Heart left ventricle (tissue), 16 donors: ENCODE data around the gene TRIM31. TPM values are rescaled to one million over a fixed set of nuclear protein-coding genes. Genes with fewer than 3 reads are reported as not detected.

Experiments
- ATAC-seq, 4 donors: fragments of 200-7000 bp; cut with Tn5 transposase; one replicate each; pipeline ENCODE4 v1.9.1; 2020 to 2022; ENCODE audit warnings: moderate library complexity in 4 of 4, mild to moderate bottlenecking in 3 of 4, moderate number of reproducible peaks in 1 of 4
- DNase-seq, 5 donors: peaks; one replicate each; pipeline ENCODE4 v3.0.0-alpha.2; 2020
- H3K27ac ChIP-seq, 12 donors: fragments of 200-600 bp; sonication (generic) in 4 of 12; one replicate each; pipeline versions ENCODE4 v1.5.0 to v1.8.0; 2016 to 2022; ENCODE audit warnings: mild to moderate bottlenecking in 2 of 12
- H3K27me3 ChIP-seq, 9 donors: fragments of 200-600 bp; sonication (generic) in 2 of 9; one replicate each; pipeline versions ENCODE4 v1.5.1 to v1.8.0; 2016 to 2022; ENCODE audit warnings: mild to moderate bottlenecking in 3 of 9
- H3K36me3 ChIP-seq, 9 donors: fragments of 200-600 bp; sonication (generic) in 2 of 9; one replicate each; pipeline versions ENCODE4 v1.5.0 to v1.8.0; 2018 to 2022; ENCODE audit warnings: mild to moderate bottlenecking in 2 of 9
- H3K4me1 ChIP-seq, 12 donors: fragments of 200-600 bp; sonication (generic) in 4 of 12; one replicate each; pipeline versions ENCODE4 v1.5.0 to v1.8.0; 2016 to 2022; ENCODE audit warnings: mild to moderate bottlenecking in 3 of 12
- H3K4me3 ChIP-seq, 12 donors: fragments of 200-600 bp; sonication (generic) in 4 of 12; one replicate each; pipeline versions ENCODE4 v1.5.0 to v1.8.0; 2017 to 2022; ENCODE audit warnings: mild to moderate bottlenecking in 9 of 12, moderate library complexity in 4 of 12
- H3K9me3 ChIP-seq, 12 donors: fragments of 200-600 bp; sonication (generic) in 4 of 12; one replicate each; pipeline versions ENCODE4 v1.5.0 to v1.8.0; 2016 to 2022; ENCODE audit warnings: mild to moderate bottlenecking in 1 of 12
- CTCF ChIP-seq, 12 donors: fragments of 200-600 bp; sonication (generic) in 4 of 12; IDR thresholded peaks; one replicate each; pipeline versions ENCODE4 v1.5.0 to v1.8.0; 2018 to 2022; ENCODE audit warnings: antibody characterized with exemption in 12 of 12, mild to moderate bottlenecking in 5 of 12
- POLR2A ChIP-seq, 2 donors: fragments of 450-650 bp; IDR thresholded peaks; one replicate each; pipeline ENCODE4 v1.6.1; 2017; ENCODE audit warnings: antibody characterized with exemption in 2 of 2, mild to moderate bottlenecking in 2 of 2, moderate library complexity in 2 of 2
- WGBS, 4 donors: extraction: QIAGEN DNeasy Blood & Tissue Kit in 2 of 4; methylation state at CpG; one replicate each; pipeline versions ENCODE4 v1.1.5 to v1.1.7; 2013 to 2018; 5-methylcytosine and 5-hydroxymethylcytosine counted together
- intact Hi-C, 10 donors: fragments of 100-400 bp; cut with DNase I; formaldehyde crosslinking; loops; one replicate each; pipeline versions ENCODE4 v1.11.1 to v1.14.2; 2022
- polyA plus RNA-seq, 2 donors: library from polyadenylated mRNA; stranded (reverse); fragments of 200-250 nt; gene quantifications; one replicate each; pipeline ENCODE4 v1.2.3, GENCODE V29; 2013
- total RNA-seq, 9 donors: library from RNA; depleted of rRNA in 2 of 9; stranded (reverse); fragments of >200 nt in 2 of 9; fragmentation: NEBNext Ultra II Directional in 3 of 9; extraction: Animal tissue kit (Norgen Biotek cat#: 25700) in 3 of 9; gene quantifications; one replicate each; pipeline versions ENCODE4 v1.1.0 to v1.2.4, GENCODE V29; 2016 to 2023
- donor health status: ischemic (EF 13 %, LVEDD 7.1; RV severe dilation, severe dysfunction).
- donor health status: healthy with polysubstance abuse.
- donor health status: DM: no; HTN: yes; CAD: no.
- donor health status: DM: no; HTN: no; CAD: no.
- donor health status: ischemic (EF 25% LVEDD 6.9; RV normal size, moderate dysfunction).
- donor health status: ischemic (EF 25% LVEDD 5.7; RV mildly dilated, moderate dysfunction).
- donor health status: healthy.
- donor health status: DM: yes; HTN: yes; CAD: no.
- donor health status: ischemic (EF 35%, LVEDD 5.7; RV mildly dilated, moderate dysfunction).
- donor health status: nonischemic (EF 11% LVEDD 7.7; RV severe dilation, severe dysfunction).
- donor health status: DM: yes; HTN: yes; CAD: no.
- donor health status: PGD.
- donor health status: ischemic (EF 29% LVEDD 5.4; RV normal size, mild dysfunction).
- donor health status: nonischemic (EF 23%, LVEDD 6.1; RV moderate dilation, normal function).

TRIM31 gene
- total and polyA plus RNA-seq, 11 donors: not detected

- Histone ChIP-seq H3K36me3 (no peaks in the 10 kb centered on the region), H3K4me1 (peaks cover 0 to 38% (median 28%) of the 10 kb centered on the region in 12 donors), H3K9me3 (no peaks in the 10 kb centered on the region), H3K4me3 (no peak overlapping the region), H3K27me3 (peaks cover 0 to 48% (median 23%) of the 10 kb centered on the region in 9 donors), H3K27ac (no peak overlapping the region)
- WGBS, 4 donors: 77 to 100% (median 87%) methylated on average over 2 of the region's 2 CpGs
- TF ChIP-seq CTCF (IDR thresholded peaks at IDR 0.05) (no peak), POLR2A (IDR thresholded peaks at IDR 0.05) (no peak)
- ATAC-seq (no peak), DNase-seq (no peak)
- intact Hi-C loops: loop anchor here in 6 of 10 donors (5.0 kb wide), 3 partner anchors 37 to 68 kb away; partner anchors contain the start of genes PPP1R11 (in 5 of the 6) and POLR1H (in 1 of the 6)
Measured at GRCh38 chr6:30104661-30105060, 8.2 kb downstream of the TRIM31 start.

- WGBS, 4 donors: 45 to 56% (median 49%) methylated on average over 3 of the region's 3 CpGs
- intact Hi-C loops: loop anchor here (1.0 to 5.0 kb wide), 9 partner anchors 25 to 69 kb away; partner anchors contain the start of genes PPP1R11 (in 6 of the 10) and POLR1H (in 1 of the 10)
- H3K4me1 ChIP-seq: peaks cover 0 to 38% (median 28%) of the 10 kb centered on the region in 12 donors
- TF ChIP-seq CTCF (IDR thresholded peaks at IDR 0.05): no peak
- DNase-seq: no peak
- peaks cover 0 to 48% (median 22%) of the 10 kb centered on the region in 9 donors for H3K27me3 ChIP-seq
- peak overlapping the region in 1 of 12 donors; percentile 24 for H3K27ac ChIP-seq
- no peaks in the 10 kb centered on the region for H3K36me3 ChIP-seq
- ATAC-seq: no peak
- no peaks in the 10 kb centered on the region for H3K9me3 ChIP-seq
- H3K4me3 ChIP-seq: peak overlapping the region in 11 of 12 donors; percentile 21 to 60 (median 46)
Measured at GRCh38 chr6:30103872-30104179, 9.1 kb downstream of the TRIM31 start.

GRCh38 chr6:30102970-30103871 lies 9.7 kb downstream of the TRIM31 start:
- TF ChIP-seq CTCF (IDR thresholded peaks at IDR 0.05) (peak; percentile 71 to 94 (median 90)), POLR2A (IDR thresholded peaks at IDR 0.05) (peak in 1 of 2 donors; percentile 24)
- peak; percentile 68 to 81 (median 80) for ATAC-seq

More at GRCh38 chr6:30102970-30103871, 9.7 kb downstream of the TRIM31 start:
- Histone ChIP-seq H3K27me3 (peaks cover 0 to 49% (median 29%) of the 10 kb centered on the region in 9 donors), H3K4me3 (peak overlapping the region in 11 of 12 donors; percentile 21 to 60 (median 46)), H3K9me3 (no peaks in the 10 kb centered on the region), H3K27ac (peak overlapping the region in 11 of 12 donors; percentile 21 to 81 (median 62)), H3K36me3 (no peaks in the 10 kb centered on the region), H3K4me1 (peaks cover 0 to 38% (median 28%) of the 10 kb centered on the region in 12 donors)
- intact Hi-C loops: loop anchor here (1.0 to 5.0 kb wide), 9 partner anchors 26 to 70 kb away; partner anchors contain the start of genes PPP1R11 (in 6 of the 10) and POLR1H (in 1 of the 10)
- peak; percentile 78 to 86 (median 85) for DNase-seq
- 3 to 6% (median 3%) methylated on average over 36 of the region's 36 CpGs for WGBS, 4 donors
